GM18508 (cell line): ENCODE results near the gene CTBP2.
"Not testable (repeated sequence)": the region's sequence is repeated elsewhere in the genome, so short reads cannot be mapped to it uniquely, and the experiment has no call there.

Experiments
- ATAC-seq: cut with Tn5 transposase; IDR thresholded peaks from one replicate; pipeline ENCODE4 v1.9.1; 2021; ENCODE audit warnings: moderate number of reproducible peaks; ENCODE audit not compliant: insufficient read depth, unreplicated experiment

Gene CTBP2

DNA sequence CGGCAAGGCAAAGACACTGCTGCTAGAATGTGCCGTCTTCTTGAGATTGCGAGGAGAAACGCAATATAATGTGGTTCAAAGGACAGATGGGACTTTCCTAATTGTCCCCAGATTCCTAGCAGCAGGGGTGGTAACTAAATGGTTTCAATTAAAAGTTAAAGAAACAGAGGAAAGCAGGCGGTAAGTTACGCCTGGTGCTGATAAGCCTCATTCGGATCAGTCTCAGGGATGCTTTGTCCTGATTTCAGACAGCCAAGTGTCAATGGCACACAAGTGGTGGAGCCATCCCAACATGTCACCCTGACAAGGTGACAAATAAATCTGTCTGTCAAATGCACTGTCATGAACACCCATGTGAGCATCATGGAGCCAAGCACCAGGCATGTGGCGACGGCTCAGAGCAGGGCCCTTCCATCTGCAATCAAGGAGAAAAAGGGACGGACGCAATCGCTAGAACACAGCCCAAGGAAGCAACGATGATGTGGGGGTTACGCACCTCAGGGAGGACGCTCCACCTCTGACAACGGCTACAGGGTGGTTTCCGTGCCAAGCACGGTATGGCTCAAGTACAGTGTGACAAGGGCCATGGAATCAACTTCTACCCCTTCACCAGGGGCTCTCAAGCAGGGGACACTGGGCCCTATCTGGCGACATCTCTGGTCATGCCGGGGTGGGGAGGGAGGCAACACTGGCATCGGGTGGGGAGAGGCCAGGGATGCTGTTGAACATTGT is 66.2 kb downstream of the CTBP2 start:
- no peak for ATAC-seq

DNA sequence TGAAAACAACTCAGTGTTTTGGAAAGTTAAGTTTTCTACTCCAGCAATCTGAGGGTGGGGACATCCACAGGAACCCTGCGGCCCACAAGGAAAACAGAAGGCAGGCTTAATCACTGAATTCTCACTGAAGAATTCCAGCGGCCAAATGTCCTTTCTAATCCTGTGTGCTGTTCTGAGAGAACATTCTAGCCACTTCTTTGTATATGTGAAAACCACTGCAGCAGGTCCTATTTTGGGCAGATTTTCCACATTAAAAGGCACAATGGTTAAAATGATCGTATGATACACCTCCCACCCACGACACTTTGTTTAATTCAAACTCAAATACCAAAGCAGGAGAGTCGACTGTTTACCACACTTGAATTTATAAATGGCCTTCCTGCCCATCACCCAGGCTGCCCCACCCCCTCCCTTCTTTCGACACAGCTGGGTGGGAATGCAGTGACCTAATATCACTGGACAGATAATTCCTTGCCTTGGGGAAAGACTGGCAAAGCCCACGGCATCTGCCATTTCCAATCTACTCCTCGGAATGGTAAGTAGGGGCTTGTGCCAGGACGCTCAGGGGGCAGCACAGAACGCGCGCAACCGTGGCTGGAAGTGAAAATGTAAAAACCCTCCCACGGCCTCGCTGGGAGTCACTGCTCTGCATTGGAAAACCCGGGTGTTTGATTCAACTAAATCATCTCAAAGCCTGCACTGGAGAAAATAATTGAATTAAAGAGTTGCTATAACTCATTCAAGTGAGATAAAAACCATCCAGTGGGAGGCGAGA is 67.0 kb downstream of the CTBP2 start:
- ATAC-seq = no peak

DNA sequence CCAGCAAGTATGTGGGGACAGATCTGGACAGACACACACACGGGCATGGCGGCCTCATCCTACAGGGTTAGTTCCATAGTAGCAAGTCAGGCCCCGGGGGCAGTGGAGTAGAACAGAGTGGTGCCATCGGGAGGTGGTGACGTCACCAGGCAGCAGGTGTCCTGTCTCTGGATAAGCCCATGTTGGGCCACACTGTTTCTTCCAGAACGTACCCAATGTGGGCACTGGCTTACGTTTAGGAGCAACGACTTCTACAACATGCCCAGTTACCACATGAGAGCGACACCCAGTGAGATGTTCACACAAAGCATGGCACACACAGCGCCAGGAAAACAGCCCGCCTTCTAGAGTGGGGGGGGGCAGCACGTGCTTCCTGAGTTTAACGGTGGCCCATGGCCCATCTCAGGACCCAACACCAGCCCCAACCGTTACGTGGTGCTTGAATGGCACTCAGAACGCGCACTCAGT is 67.8 kb downstream of the CTBP2 start:
- no peak for ATAC-seq

GRCh38 chr10:125091891-125092290 is 68.5 kb downstream of the CTBP2 start:
- ATAC-seq = no peak

DNA sequence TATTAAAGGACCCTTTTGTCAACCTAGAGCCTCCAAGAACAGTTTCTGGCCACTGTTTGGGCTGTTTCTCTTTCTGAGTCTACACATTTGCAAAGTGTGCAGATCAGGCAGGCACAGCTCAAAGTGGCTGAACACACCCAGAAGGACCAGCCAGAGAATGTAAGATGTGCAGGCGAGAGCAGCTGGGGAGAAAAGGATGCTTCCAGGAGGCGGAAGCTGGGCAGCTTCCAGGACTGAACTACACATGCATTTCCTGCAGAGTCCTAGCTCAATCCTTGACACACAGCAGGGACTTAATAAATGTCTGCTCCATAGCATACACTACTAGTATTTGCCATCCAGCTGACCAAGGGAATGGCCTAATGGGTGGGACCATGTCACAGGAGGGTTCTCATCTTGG is 70.9 kb downstream of the CTBP2 start:
- ATAC-seq = no peak

DNA sequence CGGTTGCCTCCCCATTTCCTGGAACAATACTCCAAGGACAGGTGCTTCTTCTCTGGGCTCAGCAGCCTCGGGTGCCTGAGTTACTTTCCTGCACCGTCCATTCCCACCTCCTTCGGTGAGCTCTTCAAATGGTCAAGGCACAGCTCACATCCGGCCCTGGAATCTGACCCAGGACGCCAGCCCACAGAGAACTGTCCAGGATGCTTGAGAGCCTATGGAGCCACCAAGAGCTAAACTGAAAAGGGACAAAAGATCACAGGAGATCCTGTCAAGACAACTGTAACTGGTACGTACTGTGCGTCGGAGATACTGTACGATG is 72.5 kb downstream of the CTBP2 start:
- ATAC-seq = no peak

DNA sequence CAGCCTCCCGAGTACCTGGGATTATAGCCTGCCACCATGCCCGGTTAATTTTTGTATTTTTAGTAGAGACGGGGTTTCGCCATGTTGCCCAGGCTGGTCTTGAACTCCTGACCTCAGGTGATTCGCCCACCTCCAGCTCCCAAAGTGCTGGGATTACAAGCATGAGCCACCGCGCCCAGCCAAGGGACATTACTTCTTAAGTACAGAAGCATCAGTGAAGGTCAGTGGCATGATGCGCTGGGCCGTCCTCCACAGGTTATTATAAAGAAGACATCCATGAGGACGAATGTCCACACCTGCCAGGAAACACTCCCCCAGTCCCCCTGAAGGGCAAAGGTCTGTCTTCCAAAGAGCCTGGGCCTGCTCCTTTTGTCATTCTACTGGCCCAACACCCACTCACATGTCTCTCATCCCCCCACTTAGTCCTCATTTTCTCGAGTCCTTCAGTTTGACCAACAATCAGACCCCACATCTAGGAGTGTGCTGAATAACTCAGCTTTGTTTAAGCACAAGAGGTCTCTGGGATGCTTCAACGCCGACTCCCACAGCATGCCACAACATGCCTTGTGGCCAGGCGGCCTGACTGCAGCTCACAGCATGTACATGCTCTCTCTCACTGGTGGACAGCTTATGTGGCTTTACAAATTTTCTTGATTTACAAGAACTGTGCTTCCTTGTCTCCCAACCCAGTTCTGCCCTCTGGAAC is 73.0 kb downstream of the CTBP2 start:
- ATAC-seq = no peak

- no peak for ATAC-seq
These were observed 73.7 kb downstream of the CTBP2 start for GRCh38 chr10:125086691-125087090.

- no peak for ATAC-seq
These were observed 74.9 kb downstream of the CTBP2 start for GRCh38 chr10:125085258-125086054.

GRCh38 chr10:125084614-125085257 is 75.6 kb downstream of the CTBP2 start:
- no peak for ATAC-seq

- no peak for ATAC-seq
These were observed 76.2 kb downstream of the CTBP2 start for GRCh38 chr10:125084191-125084613.

GRCh38 chr10:125083576-125083920 is 76.8 kb downstream of the CTBP2 start:
- ATAC-seq = no peak

GRCh38 chr10:125082881-125083575 is 77.3 kb downstream of the CTBP2 start:
- no peak for ATAC-seq

DNA sequence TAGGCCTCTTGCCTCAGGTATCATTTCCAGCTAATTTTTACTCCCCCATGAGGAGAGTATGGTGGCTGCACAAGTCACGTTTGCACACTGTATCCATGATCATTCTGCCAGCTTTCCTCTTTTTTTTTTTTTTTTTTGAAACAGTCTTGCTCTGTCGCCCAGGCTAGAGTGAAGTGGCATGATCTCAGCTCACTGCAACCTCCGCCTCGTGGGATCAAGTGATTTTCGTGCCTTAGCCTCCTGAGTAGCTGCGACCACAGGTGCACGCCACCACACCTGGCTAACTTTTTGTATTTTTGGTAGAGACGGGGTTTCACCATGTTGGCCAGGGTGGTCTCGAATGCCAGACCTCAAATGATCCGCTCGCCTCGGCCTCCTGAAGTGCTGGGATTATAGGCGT is 77.9 kb downstream of the CTBP2 start:
- not testable (repeated sequence) for ATAC-seq

DNA sequence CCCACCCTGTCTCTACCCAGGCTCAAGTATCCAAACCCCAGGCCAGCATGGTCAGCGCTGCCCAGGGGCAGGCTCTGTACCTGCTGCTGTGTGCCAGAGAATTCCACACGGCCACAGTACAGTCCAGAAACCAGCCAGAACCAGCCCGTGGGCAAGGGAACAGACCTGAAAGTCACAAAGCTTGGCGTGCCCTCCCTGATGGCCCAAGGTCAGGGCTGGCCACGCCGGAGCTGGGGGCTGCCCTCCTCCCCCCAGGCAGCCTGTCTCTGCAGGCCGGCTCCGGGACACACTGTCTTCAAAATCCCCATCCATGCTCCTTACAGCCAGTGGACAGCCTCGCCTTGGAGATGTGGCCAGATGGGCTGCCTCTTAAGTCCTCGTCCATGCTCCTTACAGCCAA is 78.4 kb downstream of the CTBP2 start:
- ATAC-seq = no peak

DNA sequence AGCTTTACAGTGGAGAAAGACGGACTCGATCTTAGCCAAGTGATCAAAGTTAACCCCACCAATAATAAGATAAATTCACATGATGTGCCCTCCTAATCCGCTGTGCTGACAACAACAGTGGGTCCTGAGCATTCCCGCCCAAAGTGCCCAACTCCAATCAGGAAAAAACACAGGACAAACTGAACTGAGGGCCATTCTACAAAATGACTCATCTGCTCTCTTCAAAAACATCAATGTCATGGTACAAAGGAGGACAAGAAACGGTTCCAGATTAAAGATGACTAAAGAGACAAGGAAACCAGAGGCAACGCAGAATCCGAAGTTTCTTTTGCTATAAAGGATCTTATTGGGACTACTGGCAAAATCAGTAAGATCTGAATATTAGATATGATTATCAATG is 79.4 kb downstream of the CTBP2 start:
- no peak for ATAC-seq

GRCh38 chr10:125080296-125080695 is 80.1 kb downstream of the CTBP2 start:
- ATAC-seq = no peak

DNA sequence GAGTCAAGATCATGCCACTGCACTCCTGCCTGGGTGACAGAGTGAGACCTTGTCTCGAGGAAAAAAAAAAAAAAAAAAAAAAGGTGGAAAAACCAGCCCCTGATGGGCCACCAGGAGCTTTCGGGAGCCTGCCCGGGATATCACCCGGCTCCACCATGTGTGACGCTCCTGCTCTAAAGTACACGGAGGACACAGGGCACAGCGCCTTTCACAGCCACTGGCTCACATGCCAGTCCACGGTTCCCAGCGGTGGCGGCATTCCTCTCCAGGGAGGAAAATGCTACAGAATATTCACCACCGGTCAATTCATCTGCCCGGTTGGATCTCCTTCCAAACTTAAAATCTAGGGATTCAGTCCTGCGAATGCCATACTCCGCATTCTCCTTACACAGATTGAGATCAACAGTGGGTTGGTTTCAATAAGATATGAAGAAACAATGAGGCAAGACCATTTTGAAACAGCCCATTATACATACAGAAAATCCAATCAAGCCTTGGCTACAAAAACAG is 81.2 kb downstream of the CTBP2 start:
- ATAC-seq = no peak

DNA sequence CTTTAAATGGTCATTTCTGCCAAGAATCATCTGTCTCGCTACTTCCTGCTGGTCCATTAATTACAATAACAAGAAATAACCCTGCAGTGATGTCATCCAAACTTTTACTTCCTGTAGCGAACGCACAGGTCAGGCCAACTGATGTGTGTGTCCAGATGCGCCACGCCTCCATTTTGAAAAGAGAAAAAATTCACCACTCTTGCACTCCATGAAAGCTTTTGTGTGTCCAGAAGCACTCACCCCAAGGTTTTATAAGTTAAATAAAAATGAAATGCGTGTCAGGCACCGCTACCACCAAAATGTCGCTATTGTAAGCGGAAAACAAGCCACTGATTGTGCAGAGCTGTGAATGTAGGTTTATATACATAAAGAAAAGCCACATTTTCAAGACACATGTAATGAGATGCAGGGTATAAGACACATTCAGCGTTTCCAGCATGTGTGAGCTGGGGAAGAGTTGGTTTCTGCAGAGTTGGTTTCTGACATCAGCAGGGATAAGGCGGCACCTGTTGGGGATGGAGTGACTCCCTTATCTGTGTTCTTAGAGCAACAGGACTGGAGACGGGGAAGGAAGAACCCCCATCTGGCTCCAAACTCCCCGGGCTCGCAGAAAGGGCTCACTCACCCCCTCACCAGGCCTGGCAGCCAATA is 83.3 kb downstream of the CTBP2 start:
- no peak for ATAC-seq
